Endothelial cell (in vitro differentiated cells): ENCODE data around the gene MYLIP. TPM values are rescaled to one million over a fixed set of nuclear protein-coding genes. Genes with fewer than 3 reads are reported as not detected.

Experiments
- DNase-seq: peaks from one replicate; pipeline ENCODE4 v3.0.0; 2021; ENCODE audit warnings: low spot score
- H3K27ac Mint-ChIP-seq: one replicate; pipeline ENCODE4 v1.8.0; 2021; ENCODE audit warnings: mixed read lengths, inconsistent platforms; ENCODE audit not compliant: unreplicated experiment
- H3K27me3 Mint-ChIP-seq: one replicate; pipeline ENCODE4 v1.8.0; 2021; ENCODE audit warnings: mild to moderate bottlenecking, moderate library complexity, mixed read lengths, inconsistent platforms; ENCODE audit not compliant: unreplicated experiment
- H3K36me3 Mint-ChIP-seq: one replicate; pipeline ENCODE4 v1.8.0; 2021; ENCODE audit warnings: mild to moderate bottlenecking, low read depth, mixed read lengths, inconsistent platforms; ENCODE audit not compliant: unreplicated experiment
- H3K4me1 Mint-ChIP-seq: one replicate; pipeline ENCODE4 v1.8.0; 2021; ENCODE audit warnings: mild to moderate bottlenecking, mixed read lengths, inconsistent platforms; ENCODE audit not compliant: unreplicated experiment
- H3K4me3 Mint-ChIP-seq: one replicate; pipeline ENCODE4 v1.8.0; 2021; ENCODE audit warnings: mild to moderate bottlenecking, mixed read lengths, inconsistent platforms; ENCODE audit not compliant: unreplicated experiment
- H3K9me3 Mint-ChIP-seq: one replicate; pipeline ENCODE4 v1.8.0; 2021; ENCODE audit warnings: mixed read lengths, inconsistent platforms; ENCODE audit not compliant: unreplicated experiment
- CTCF ChIP-seq: fragments of 200-600 bp; sonication (generic); IDR thresholded peaks from one replicate; pipeline ENCODE4 v1.5.0; 2021; ENCODE audit warnings: antibody characterized with exemption; ENCODE audit not compliant: unreplicated experiment
- total RNA-seq: library from RNA; stranded (reverse); fragmentation: NEBNext Ultra II Directional; extraction: Animal tissue kit (Norgen Biotek cat#: 25700); gene quantifications from one replicate; pipeline ENCODE4 v1.2.1, GENCODE V29; 2021; ENCODE audit not compliant: unreplicated experiment

Gene MYLIP
- total RNA-seq, 1 donor from 2014 or later: 30.1 TPM

GRCh38 chr6:16137451-16137801, 8.5 kb downstream of the MYLIP start:
- Mint-ChIP-seq H3K4me3 (no peak overlapping the region), H3K27ac (no peak overlapping the region), H3K36me3 (peaks cover 15% of the 10 kb centered on the region), H3K27me3 (no peaks in the 10 kb centered on the region), H3K9me3 (no peaks in the 10 kb centered on the region), H3K4me1 (peaks cover 31% of the 10 kb centered on the region)
- TF ChIP-seq CTCF: no peak
- DNase-seq: no peak

- TF ChIP-seq CTCF: no peak
- H3K4me1 Mint-ChIP-seq: peaks cover 15% of the 10 kb centered on the region
- DNase-seq: no peak
- peaks cover 28% of the 10 kb centered on the region for H3K36me3 Mint-ChIP-seq
- H3K27ac Mint-ChIP-seq: no peak overlapping the region
- H3K4me3 Mint-ChIP-seq: no peak overlapping the region
- H3K27me3 Mint-ChIP-seq: no peaks in the 10 kb centered on the region
- H3K9me3 Mint-ChIP-seq: no peaks in the 10 kb centered on the region
These were observed 10.7 kb downstream of the MYLIP start for GRCh38 chr6:16139556-16139955.

- no peak overlapping the region for H3K27ac Mint-ChIP-seq
- H3K4me3 Mint-ChIP-seq: no peak overlapping the region
- peaks cover 32% of the 10 kb centered on the region for H3K36me3 Mint-ChIP-seq
- H3K27me3 Mint-ChIP-seq: no peaks in the 10 kb centered on the region
- peaks cover 7% of the 10 kb centered on the region for H3K4me1 Mint-ChIP-seq
- DNase-seq: no peak
- TF ChIP-seq CTCF: no peak
- no peaks in the 10 kb centered on the region for H3K9me3 Mint-ChIP-seq
These were observed 11.7 kb downstream of the MYLIP start for GRCh38 chr6:16140607-16141006.

GRCh38 chr6:16141514-16141913, 12.6 kb downstream of the MYLIP start:
- H3K4me1 Mint-ChIP-seq: peaks cover 5% of the 10 kb centered on the region
- no peaks in the 10 kb centered on the region for H3K9me3 Mint-ChIP-seq
- peaks cover 36% of the 10 kb centered on the region for H3K36me3 Mint-ChIP-seq
- H3K4me3 Mint-ChIP-seq: no peak overlapping the region
- no peak for DNase-seq
- H3K27me3 Mint-ChIP-seq: no peaks in the 10 kb centered on the region
- TF ChIP-seq CTCF: no peak
- H3K27ac Mint-ChIP-seq: no peak overlapping the region

GRCh38 chr6:16145038-16145437, 16.2 kb downstream of the MYLIP start:
- Mint-ChIP-seq H3K4me1 (peaks cover 19% of the 10 kb centered on the region), H3K27ac (no peak overlapping the region), H3K27me3 (no peaks in the 10 kb centered on the region), H3K9me3 (no peaks in the 10 kb centered on the region), H3K36me3 (peaks cover 42% of the 10 kb centered on the region), H3K4me3 (no peak overlapping the region)
- DNase-seq: no peak
- TF ChIP-seq CTCF: no peak
